HL-60 (cell line): Measurements from ENCODE around the gene KAZN.

Experiments
- DNase-seq, 2 experiments: peaks; one replicate each; pipeline ENCODE4 v3.0.0-alpha.2; 2010 to 2020; ENCODE audit warnings: low read depth in 1 of 2, low spot score in 1 of 2
- H3K27ac ChIP-seq: fragments of 250-450 bp; sonication (Bioruptor Pico); replicated peaks from 2 replicates; pipeline ENCODE4 v1.5.1; 2020; ENCODE audit warnings: mild to moderate bottlenecking, moderate library complexity
- H3K27me3 ChIP-seq: fragments of 250-450 bp; sonication (Bioruptor Pico); 2 replicates; pipeline ENCODE4 v1.5.1; 2021; ENCODE audit warnings: mild to moderate bottlenecking, moderate library complexity; ENCODE audit not compliant: insufficient read depth, poor library complexity, severe bottlenecking
- H3K4me3 ChIP-seq: replicated peaks from 2 replicates; pipeline ENCODE4 v1.5.1; 2011; ENCODE audit warnings: mild to moderate bottlenecking, control low read depth, low read length; ENCODE audit not compliant: insufficient read depth
- CTCF ChIP-seq: IDR thresholded peaks from one replicate; pipeline ENCODE4 v1.5.1; 2011; ENCODE audit warnings: low read length, control low read depth, inconsistent platforms; ENCODE audit not compliant: insufficient read depth
- GABPA ChIP-seq: IDR thresholded peaks from 2 replicates; pipeline ENCODE4 v1.6.1; 2012; ENCODE audit warnings: low read depth
- POLR2AphosphoS5 ChIP-seq: IDR thresholded peaks from 2 replicates; pipeline ENCODE4 v1.6.1; 2012; ENCODE audit warnings: low read depth
- REST ChIP-seq: IDR thresholded peaks from 2 replicates; pipeline ENCODE4 v1.6.1; 2012; ENCODE audit warnings: low read depth; ENCODE audit not compliant: insufficient replicate concordance
- SPI1 ChIP-seq: IDR thresholded peaks from 2 replicates; pipeline ENCODE4 v1.6.1; 2012; ENCODE audit warnings: low read depth, mild to moderate bottlenecking, borderline replicate concordance

KAZN gene

GRCh38 chr1:14659913-14660312, 61.4 kb downstream of the KAZN start:
- Histone ChIP-seq H3K27me3 (no peaks in the 10 kb centered on the region), H3K4me3 (no peak overlapping the region), H3K27ac (no peak overlapping the region)
- TF ChIP-seq GABPA (no peak), POLR2AphosphoS5 (no peak), CTCF (no peak), SPI1 (no peak), REST (no peak)
- DNase-seq = no peak

- no peak for TF ChIP-seq REST
- no peak for TF ChIP-seq GABPA
- no peak for TF ChIP-seq SPI1
- TF ChIP-seq POLR2AphosphoS5 = no peak
- TF ChIP-seq CTCF = no peak
- Histone ChIP-seq H3K4me3 (no peak overlapping the region), H3K27ac (no peak overlapping the region), H3K27me3 (no peaks in the 10 kb centered on the region)
- no peak for DNase-seq
These were observed 62.3 kb downstream of the KAZN start for GRCh38 chr1:14660801-14661200.

- TF ChIP-seq CTCF (no peak), POLR2AphosphoS5 (no peak), SPI1 (no peak), GABPA (no peak)
- no peaks in the 10 kb centered on the region for H3K27me3 ChIP-seq
- H3K27ac ChIP-seq = no peak overlapping the region
- DNase-seq = no peak
- no peak overlapping the region for H3K4me3 ChIP-seq
These were observed 62.7 kb downstream of the KAZN start for GRCh38 chr1:14661222-14661621.

GRCh38 chr1:14662116-14662515, 63.6 kb downstream of the KAZN start:
- Histone ChIP-seq H3K4me3 (no peak overlapping the region), H3K27me3 (no peaks in the 10 kb centered on the region), H3K27ac (no peak overlapping the region)
- no peak for TF ChIP-seq SPI1
- TF ChIP-seq POLR2AphosphoS5 = no peak
- TF ChIP-seq CTCF = no peak
- no peak for TF ChIP-seq GABPA
- no peak for TF ChIP-seq REST
- DNase-seq = no peak
